SK-N-SH (cell line): ENCODE measurements around the gene SLF2. TPM values are rescaled to one million over a fixed set of nuclear protein-coding genes. Genes with fewer than 3 reads are reported as not detected.

Experiments
- CTCF ChIA-PET: fragments of 300-600, 350-600 bp; formaldehyde crosslinking; extraction: SDS; loops from one replicate; lab custom pipeline; 2021; lab: Yijun Ruan, JAX
- POLR2A ChIA-PET: fragments of 350-600 bp; sonication (Branson Sonifier 250); formaldehyde crosslinking; extraction: SDS; loops from one replicate; lab custom pipeline; 2020; ENCODE audit warnings: antibody characterized with exemption, inconsistent platforms; lab: Yijun Ruan, JAX
- DNase-seq: peaks from one replicate; pipeline ENCODE4 v3.0.0; 2012
- H2AFZ ChIP-seq: fragments of 200-600 bp; sonication (generic); 2 replicates; pipeline ENCODE4 v1.8.1; 2016; ENCODE audit warnings: antibody characterized with exemption, mild to moderate bottlenecking, low read depth
- H3F3A ChIP-seq: fragments of 200-600 bp; sonication (generic); replicated peaks from 2 replicates; pipeline ENCODE3; 2016; ENCODE audit warnings: antibody characterized with exemption, mild to moderate bottlenecking; ENCODE audit not compliant: insufficient read depth
- H3K27ac ChIP-seq, 2 experiments: fragments of 200-500 bp in 1 of 2; fragments of 200-600 bp in 1 of 2; sonication (Bioruptor generic) in 1 of 2; sonication (generic), shearing (Covaris generic) in 1 of 2; 2 replicates each; pipeline versions ENCODE4 v1.5.1 to v1.6.1; 2014 to 2016; ENCODE audit warnings: low read depth in 2 of 2, inconsistent platforms in 1 of 2, low read length in 1 of 2, mild to moderate bottlenecking in 1 of 2, mixed read lengths in 1 of 2
- H3K27me3 ChIP-seq: fragments of 200-600 bp; sonication (generic), shearing (Covaris generic); 2 replicates; pipeline ENCODE4 v1.6.1; 2016; ENCODE audit warnings: mixed run types; ENCODE audit not compliant: insufficient read depth
- H3K36me3 ChIP-seq, 2 experiments: fragments of 200-500 bp in 1 of 2; fragments of 200-600 bp in 1 of 2; sonication (Bioruptor generic) in 1 of 2; sonication (generic) in 1 of 2; replicated peaks in 1 of 2; 2 replicates each; pipeline versions ENCODE3 to v1.5.1; 2014 to 2016; ENCODE audit warnings: low read length in 1 of 2, mild to moderate bottlenecking in 1 of 2; ENCODE audit not compliant: insufficient read depth in 2 of 2, control insufficient read depth in 1 of 2
- H3K4me1 ChIP-seq, 2 experiments: fragments of 200-500 bp in 1 of 2; fragments of 200-600 bp in 1 of 2; sonication (Bioruptor generic) in 1 of 2; sonication (generic), shearing (Covaris generic) in 1 of 2; 2 replicates each; pipeline versions ENCODE4 v1.5.1 to v1.6.1; 2014 to 2016; ENCODE audit warnings: low read depth in 1 of 2, low read length in 1 of 2, mixed run types in 1 of 2; ENCODE audit not compliant: insufficient read depth in 2 of 2, control insufficient read depth in 1 of 2
- H3K4me2 ChIP-seq: fragments of 200-600 bp; sonication (generic), shearing (Covaris generic); 2 replicates; pipeline ENCODE4 v1.6.1; 2017; ENCODE audit warnings: mixed run types
- H3K4me3 ChIP-seq, 2 experiments: fragments of 200-500 bp in 1 of 2; fragments of 200-600 bp in 1 of 2; sonication (Bioruptor generic) in 1 of 2; sonication (generic), shearing (Covaris generic) in 1 of 2; 2 replicates each; pipeline versions ENCODE4 v1.5.1 to v1.8.1; 2014 to 2016; ENCODE audit warnings: low read depth in 2 of 2, inconsistent platforms in 1 of 2, low read length in 1 of 2, mild to moderate bottlenecking in 1 of 2, mixed read lengths in 1 of 2, moderate library complexity in 1 of 2
- H3K79me2 ChIP-seq: fragments of 200-600 bp; sonication (generic); 2 replicates; pipeline ENCODE4 v1.8.1; 2017; ENCODE audit warnings: mild to moderate bottlenecking; ENCODE audit not compliant: insufficient read depth
- H3K9ac ChIP-seq: fragments of 200-600 bp; sonication (generic); 2 replicates; pipeline ENCODE4 v1.6.1; 2017; ENCODE audit warnings: mixed run types
- H3K9me2 ChIP-seq: fragments of 200-600 bp; sonication (generic); 2 replicates; pipeline ENCODE4 v1.6.1; 2017; ENCODE audit warnings: mixed run types
- H3K9me3 ChIP-seq: fragments of 200-600 bp; sonication (generic); 2 replicates; pipeline ENCODE4 v1.6.1; 2017; ENCODE audit warnings: mixed run types, mild to moderate bottlenecking, moderate library complexity
- H4K20me1 ChIP-seq: fragments of 200-600 bp; sonication (generic); 2 replicates; pipeline ENCODE4 v1.6.1; 2017; ENCODE audit warnings: mild to moderate bottlenecking, mixed run types; ENCODE audit not compliant: insufficient read depth
- ELF1 ChIP-seq: IDR thresholded peaks from 2 replicates; pipeline ENCODE4 v1.4.0; 2012
- EZH2phosphoT487 ChIP-seq: fragments of 200-600 bp; sonication (generic); IDR thresholded peaks from 2 replicates; pipeline ENCODE4 v1.6.1; 2017; ENCODE audit warnings: low read depth, mixed run types, mild to moderate bottlenecking, antibody characterized with exemption, moderate library complexity, borderline replicate concordance
- FOSL2 ChIP-seq: IDR thresholded peaks from 2 replicates; pipeline ENCODE4 v1.4.0; 2012; ENCODE audit warnings: low read depth, mild to moderate bottlenecking, moderate library complexity, borderline replicate concordance
- FOXM1 ChIP-seq: IDR thresholded peaks from 2 replicates; pipeline ENCODE4 v1.4.0; 2012; ENCODE audit warnings: low read depth, mild to moderate bottlenecking
- GABPA ChIP-seq: IDR thresholded peaks from 2 replicates; pipeline ENCODE4 v1.4.0; 2012; ENCODE audit warnings: low read depth, mild to moderate bottlenecking
- MEF2A ChIP-seq: IDR thresholded peaks from 2 replicates; pipeline ENCODE4 v1.4.0; 2012; ENCODE audit warnings: low read depth, borderline replicate concordance
- NFIC ChIP-seq: IDR thresholded peaks from 2 replicates; pipeline ENCODE4 v1.4.0; 2012; ENCODE audit warnings: borderline replicate concordance
- NRF1 ChIP-seq: IDR thresholded peaks from 2 replicates; pipeline ENCODE4 v1.6.1; 2012; ENCODE audit warnings: low read depth, mild to moderate bottlenecking, low read length
- POLR2AphosphoS5 ChIP-seq: IDR thresholded peaks from 2 replicates; pipeline ENCODE4 v1.6.1; 2012; ENCODE audit warnings: low read depth, low read length
- RCOR1 ChIP-seq: fragments of 150-350 bp; IDR thresholded peaks from 2 replicates; pipeline ENCODE4 v1.6.1; 2017; ENCODE audit warnings: antibody characterized with exemption, low read length
- RFX5 ChIP-seq: IDR thresholded peaks from 2 replicates; pipeline ENCODE4 v1.6.1; 2012; ENCODE audit warnings: mild to moderate bottlenecking, improper control_type of control experiment, low read length
- TAF1 ChIP-seq: IDR thresholded peaks from 2 replicates; pipeline ENCODE4 v1.6.1; 2012; ENCODE audit warnings: low read depth, mild to moderate bottlenecking, low read length, moderate library complexity, borderline replicate concordance
- TCF12 ChIP-seq: IDR thresholded peaks from 2 replicates; pipeline ENCODE4 v1.4.0; 2012
- USF1 ChIP-seq: IDR thresholded peaks from 2 replicates; pipeline ENCODE4 v1.4.0; 2012; ENCODE audit warnings: low read depth, borderline replicate concordance
- YY1 ChIP-seq: IDR thresholded peaks from 2 replicates; pipeline ENCODE4 v1.4.0; 2012; ENCODE audit warnings: low read depth, mild to moderate bottlenecking
- WGBS: methylation state at CpG from one replicate; pipeline ENCODE4 v1.1.6; 2017; ENCODE audit warnings: low lambda C conversion rate; 5-methylcytosine and 5-hydroxymethylcytosine counted together
- polyA plus RNA-seq, 3 experiments: library from polyadenylated mRNA; depleted of rRNA; stranded (reverse); fragments of >200 nt; gene quantifications; 2 replicates each; pipeline ENCODE4 v1.2.3, GENCODE V29; 2012
- TF ChIP-seq, protein P1 (sequence below): IDR thresholded peaks from 2 replicates; pipeline ENCODE4 v1.6.1; 2012; ENCODE audit warnings: mild to moderate bottlenecking, low read depth, low read length, moderate library complexity
- TF ChIP-seq, protein P2 (sequence below): IDR thresholded peaks from 2 replicates; pipeline ENCODE4 v1.4.0; 2012; ENCODE audit warnings: low read depth
- TF ChIP-seq, protein P3 (sequence below): fragments of 150-350 bp; IDR thresholded peaks from 2 replicates; pipeline ENCODE4 v1.6.1; 2016; ENCODE audit warnings: mild to moderate bottlenecking, low read depth, low read length
- TF ChIP-seq, protein P4 (sequence below): fragments of 200-600 bp; sonication (generic); IDR thresholded peaks from 2 replicates; pipeline ENCODE4 v1.6.1; 2017; ENCODE audit warnings: antibody characterized with exemption, mild to moderate bottlenecking, moderate library complexity

SLF2 gene
- polyA plus RNA-seq, 1 of the 3 experiments (the other 2 are of a cell fraction), result 6.3 TPM

- no peak for DNase-seq
- ChIA-PET CTCF (interaction anchor here (0.7 to 24.5 kb wide), 6 partner anchors 10 to 53 kb away, joined by 3 to 443 read pairs (median 10); partner anchors contain the start of gene LZTS2), POLR2A (interaction anchor here (1.0 kb wide), 1 partner anchor 18 kb away, joined by 3 read pairs; no protein-coding TSS in a partner anchor)
- no peak overlapping the region for H2AFZ ChIP-seq
- H3K4me3 ChIP-seq, result peak overlapping the region; percentile 85 to 98
- no peak overlapping the region; a peak in 1 of 4 replicates for H3K27ac ChIP-seq
- H4K20me1 ChIP-seq, result 0 out of 2 replicates have a peak, but pooled peaks cover 4% of the 10 kb centered on the region
- 22% methylated on average over 10 of the region's 10 CpGs for WGBS
- peaks cover 29 to 47% of the 10 kb centered on the region in 2 experiments for H3K36me3 ChIP-seq
- peak overlapping the region; percentile 84 for H3K9ac ChIP-seq
- TF ChIP-seq POLR2AphosphoS5 (no peak), RFX5 (no peak), NRF1 (no peak), USF1 (no peak), ELF1 (no peak), MEF2A (no peak), TCF12 (no peak), RCOR1 (no peak), YY1 (no peak), TAF1 (no peak), FOSL2 (no peak), FOXM1 (no peak), NFIC (no peak), GABPA (no peak), EZH2phosphoT487 (no peak)
- TF ChIP-seq, protein P1, sequence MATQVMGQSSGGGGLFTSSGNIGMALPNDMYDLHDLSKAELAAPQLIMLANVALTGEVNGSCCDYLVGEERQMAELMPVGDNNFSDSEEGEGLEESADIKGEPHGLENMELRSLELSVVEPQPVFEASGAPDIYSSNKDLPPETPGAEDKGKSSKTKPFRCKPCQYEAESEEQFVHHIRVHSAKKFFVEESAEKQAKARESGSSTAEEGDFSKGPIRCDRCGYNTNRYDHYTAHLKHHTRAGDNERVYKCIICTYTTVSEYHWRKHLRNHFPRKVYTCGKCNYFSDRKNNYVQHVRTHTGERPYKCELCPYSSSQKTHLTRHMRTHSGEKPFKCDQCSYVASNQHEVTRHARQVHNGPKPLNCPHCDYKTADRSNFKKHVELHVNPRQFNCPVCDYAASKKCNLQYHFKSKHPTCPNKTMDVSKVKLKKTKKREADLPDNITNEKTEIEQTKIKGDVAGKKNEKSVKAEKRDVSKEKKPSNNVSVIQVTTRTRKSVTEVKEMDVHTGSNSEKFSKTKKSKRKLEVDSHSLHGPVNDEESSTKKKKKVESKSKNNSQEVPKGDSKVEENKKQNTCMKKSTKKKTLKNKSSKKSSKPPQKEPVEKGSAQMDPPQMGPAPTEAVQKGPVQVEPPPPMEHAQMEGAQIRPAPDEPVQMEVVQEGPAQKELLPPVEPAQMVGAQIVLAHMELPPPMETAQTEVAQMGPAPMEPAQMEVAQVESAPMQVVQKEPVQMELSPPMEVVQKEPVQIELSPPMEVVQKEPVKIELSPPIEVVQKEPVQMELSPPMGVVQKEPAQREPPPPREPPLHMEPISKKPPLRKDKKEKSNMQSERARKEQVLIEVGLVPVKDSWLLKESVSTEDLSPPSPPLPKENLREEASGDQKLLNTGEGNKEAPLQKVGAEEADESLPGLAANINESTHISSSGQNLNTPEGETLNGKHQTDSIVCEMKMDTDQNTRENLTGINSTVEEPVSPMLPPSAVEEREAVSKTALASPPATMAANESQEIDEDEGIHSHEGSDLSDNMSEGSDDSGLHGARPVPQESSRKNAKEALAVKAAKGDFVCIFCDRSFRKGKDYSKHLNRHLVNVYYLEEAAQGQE, result no peak
- TF ChIP-seq, protein P2, sequence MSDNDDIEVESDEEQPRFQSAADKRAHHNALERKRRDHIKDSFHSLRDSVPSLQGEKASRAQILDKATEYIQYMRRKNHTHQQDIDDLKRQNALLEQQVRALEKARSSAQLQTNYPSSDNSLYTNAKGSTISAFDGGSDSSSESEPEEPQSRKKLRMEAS, result no peak
- TF ChIP-seq, protein P3, sequence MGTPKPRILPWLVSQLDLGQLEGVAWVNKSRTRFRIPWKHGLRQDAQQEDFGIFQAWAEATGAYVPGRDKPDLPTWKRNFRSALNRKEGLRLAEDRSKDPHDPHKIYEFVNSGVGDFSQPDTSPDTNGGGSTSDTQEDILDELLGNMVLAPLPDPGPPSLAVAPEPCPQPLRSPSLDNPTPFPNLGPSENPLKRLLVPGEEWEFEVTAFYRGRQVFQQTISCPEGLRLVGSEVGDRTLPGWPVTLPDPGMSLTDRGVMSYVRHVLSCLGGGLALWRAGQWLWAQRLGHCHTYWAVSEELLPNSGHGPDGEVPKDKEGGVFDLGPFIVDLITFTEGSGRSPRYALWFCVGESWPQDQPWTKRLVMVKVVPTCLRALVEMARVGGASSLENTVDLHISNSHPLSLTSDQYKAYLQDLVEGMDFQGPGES, result no peak
- TF ChIP-seq, protein P4, sequence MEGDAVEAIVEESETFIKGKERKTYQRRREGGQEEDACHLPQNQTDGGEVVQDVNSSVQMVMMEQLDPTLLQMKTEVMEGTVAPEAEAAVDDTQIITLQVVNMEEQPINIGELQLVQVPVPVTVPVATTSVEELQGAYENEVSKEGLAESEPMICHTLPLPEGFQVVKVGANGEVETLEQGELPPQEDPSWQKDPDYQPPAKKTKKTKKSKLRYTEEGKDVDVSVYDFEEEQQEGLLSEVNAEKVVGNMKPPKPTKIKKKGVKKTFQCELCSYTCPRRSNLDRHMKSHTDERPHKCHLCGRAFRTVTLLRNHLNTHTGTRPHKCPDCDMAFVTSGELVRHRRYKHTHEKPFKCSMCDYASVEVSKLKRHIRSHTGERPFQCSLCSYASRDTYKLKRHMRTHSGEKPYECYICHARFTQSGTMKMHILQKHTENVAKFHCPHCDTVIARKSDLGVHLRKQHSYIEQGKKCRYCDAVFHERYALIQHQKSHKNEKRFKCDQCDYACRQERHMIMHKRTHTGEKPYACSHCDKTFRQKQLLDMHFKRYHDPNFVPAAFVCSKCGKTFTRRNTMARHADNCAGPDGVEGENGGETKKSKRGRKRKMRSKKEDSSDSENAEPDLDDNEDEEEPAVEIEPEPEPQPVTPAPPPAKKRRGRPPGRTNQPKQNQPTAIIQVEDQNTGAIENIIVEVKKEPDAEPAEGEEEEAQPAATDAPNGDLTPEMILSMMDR, result no peak
- H3K9me2 ChIP-seq, result no peaks in the 10 kb centered on the region
- H3K4me1 ChIP-seq, result peaks cover 21 to 45% of the 10 kb centered on the region in 2 experiments
- peaks cover 57% of the 10 kb centered on the region for H3K79me2 ChIP-seq
- H3F3A ChIP-seq, result peaks cover 2% of the 10 kb centered on the region
- H3K27me3 ChIP-seq, result no peaks in the 10 kb centered on the region
- H3K4me2 ChIP-seq, result peak overlapping the region; percentile 98
- no peaks in the 10 kb centered on the region for H3K9me3 ChIP-seq
Observed at GRCh38 chr10:100988166-100988565, 75.4 kb downstream of the SLF2 start.
